DOHH2 (cell line): ENCODE measurements around the gene ATG10.

Experiments
- H3F3A ChIP-seq: fragments of 200-600 bp; sonication (generic), shearing (Covaris generic); 2 replicates; pipeline ENCODE4 v1.6.0; 2016; ENCODE audit warnings: antibody characterized with exemption, mild to moderate bottlenecking; ENCODE audit not compliant: control insufficient read depth, insufficient read depth
- H3K27ac ChIP-seq: fragments of 200-600 bp; sonication (generic); 2 replicates; pipeline ENCODE4 v1.5.1; 2014; ENCODE audit warnings: low read depth, mild to moderate bottlenecking, low read length, moderate library complexity
- H3K27me3 ChIP-seq: fragments of 200-600 bp; sonication (generic); 2 replicates; pipeline ENCODE4 v1.6.1; 2014; ENCODE audit warnings: mild to moderate bottlenecking, low read length, mixed read lengths; ENCODE audit not compliant: control insufficient read depth
- H3K36me3 ChIP-seq: fragments of 200-600 bp; sonication (generic); 2 replicates; pipeline ENCODE4 v1.6.1; 2014; ENCODE audit warnings: mild to moderate bottlenecking, low read length, moderate library complexity, mixed read lengths; ENCODE audit not compliant: control insufficient read depth
- H3K4me1 ChIP-seq: fragments of 200-600 bp; sonication (generic); 2 replicates; pipeline ENCODE4 v1.6.1; 2014; ENCODE audit warnings: mild to moderate bottlenecking, low read length, mixed read lengths; ENCODE audit not compliant: control insufficient read depth
- H3K4me2 ChIP-seq: fragments of 200-600 bp; sonication (generic); 2 replicates; pipeline ENCODE4 v1.6.0; 2014; ENCODE audit warnings: mild to moderate bottlenecking, low read length, moderate library complexity
- H3K4me3 ChIP-seq: fragments of 200-600 bp; sonication (generic); 2 replicates; pipeline ENCODE4 v1.5.1; 2014; ENCODE audit warnings: mild to moderate bottlenecking, low read length, mixed read lengths
- H3K79me2 ChIP-seq: fragments of 200-600 bp; sonication (generic); 2 replicates; pipeline ENCODE4 v1.6.1; 2014; ENCODE audit warnings: mild to moderate bottlenecking, low read length, mixed read lengths; ENCODE audit not compliant: control insufficient read depth
- H3K9me2 ChIP-seq: fragments of 200-600 bp; sonication (generic); replicated peaks from 2 replicates; pipeline ENCODE4 v1.6.1; 2014; ENCODE audit warnings: mild to moderate bottlenecking, low read length, mixed read lengths; ENCODE audit not compliant: control insufficient read depth
- H3K9me3 ChIP-seq: fragments of 200-600 bp; sonication (generic); 2 replicates; pipeline ENCODE4 v1.6.1; 2014; ENCODE audit warnings: antibody characterized with exemption, low read length, mixed read lengths; ENCODE audit not compliant: control insufficient read depth, insufficient read depth
- H4K20me1 ChIP-seq: fragments of 200-600 bp; sonication (generic); 2 replicates; pipeline ENCODE4 v1.6.0; 2014; ENCODE audit warnings: low read depth, mild to moderate bottlenecking, antibody characterized with exemption, low read length, moderate library complexity; ENCODE audit not compliant: control insufficient read depth, insufficient read depth
- CTCF ChIP-seq: fragments of 200-600 bp; sonication (generic); IDR thresholded peaks from one replicate; pipeline ENCODE4 v1.5.1; 2014; ENCODE audit warnings: antibody characterized with exemption, mild to moderate bottlenecking, low read depth, low read length; ENCODE audit not compliant: poor library complexity, severe bottlenecking
- EZH2phosphoT487 ChIP-seq: fragments of 200-600 bp; sonication (generic); IDR thresholded peaks from 2 replicates; pipeline ENCODE4 v1.6.1; 2017; ENCODE audit warnings: borderline replicate concordance, mild to moderate bottlenecking, antibody characterized with exemption, low read length, moderate library complexity, mixed read lengths

ATG10 gene

DNA sequence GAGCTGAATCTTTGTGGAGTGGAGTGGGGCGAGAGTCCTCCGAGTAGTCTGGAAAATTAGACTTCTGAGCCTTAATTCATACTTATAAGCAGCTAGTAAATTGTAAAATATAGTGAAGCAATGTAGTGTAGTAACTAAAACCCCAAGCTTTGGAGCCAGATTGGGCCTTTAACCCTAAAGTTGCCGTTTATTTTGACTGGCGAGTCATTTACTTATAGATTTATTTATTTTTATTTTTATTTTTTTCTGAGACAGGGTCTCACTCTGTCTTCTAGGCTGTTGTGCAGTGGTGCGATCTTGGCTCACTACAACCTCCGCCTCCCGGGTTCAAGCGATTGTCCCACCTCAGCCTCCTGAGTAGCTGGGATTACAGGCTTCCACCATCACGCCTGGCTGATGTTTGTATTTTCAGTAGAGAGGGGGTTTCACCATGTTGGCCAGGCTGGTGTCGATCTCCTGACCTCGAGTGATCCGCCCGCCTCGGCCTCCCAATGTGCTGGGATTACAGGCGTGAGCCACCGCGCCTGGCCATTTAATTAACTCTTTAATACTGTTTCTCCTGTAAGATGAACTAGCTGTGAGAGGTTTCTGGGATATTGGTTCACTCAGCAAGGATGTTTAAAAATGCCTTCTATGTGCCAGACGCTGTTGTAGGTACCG lies 307.0 kb downstream of the ATG10 start:
- Histone ChIP-seq H3K36me3 (peaks cover 43% of the 10 kb centered on the region), H3K4me2 (peak overlapping the region; percentile 64), H3F3A (peaks cover 40% of the 10 kb centered on the region), H3K4me1 (peaks cover 62% of the 10 kb centered on the region), H3K9me2 (no peaks in the 10 kb centered on the region), H3K4me3 (peak overlapping the region; percentile 92), H3K27me3 (no peaks in the 10 kb centered on the region), H3K79me2 (peaks cover 67% of the 10 kb centered on the region), H3K27ac (peak overlapping the region; percentile 67), H3K9me3 (no peaks in the 10 kb centered on the region), H4K20me1 (0 out of 2 replicates have a peak, but pooled peaks cover 4% of the 10 kb centered on the region)
- no peak for TF ChIP-seq CTCF
- TF ChIP-seq EZH2phosphoT487, result no peak

DNA sequence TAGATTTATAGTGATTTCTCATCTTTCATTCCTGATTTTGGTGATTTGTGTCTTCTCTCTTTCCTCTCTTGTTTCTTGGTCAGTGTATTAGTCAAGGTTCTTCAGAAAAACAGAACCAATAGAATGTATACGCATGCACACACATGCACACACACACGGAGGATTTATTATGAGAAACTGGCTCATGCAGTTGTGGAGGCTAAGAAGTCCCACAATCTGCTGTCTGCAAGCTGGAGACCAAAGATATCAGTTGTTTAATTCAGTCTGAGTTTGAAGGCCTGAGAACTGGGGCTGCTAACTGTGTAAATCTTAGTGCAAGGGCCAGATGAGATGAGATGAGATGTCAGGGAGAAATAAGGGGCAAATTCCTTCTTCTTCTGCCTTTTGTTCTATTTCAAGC lies 312.1 kb downstream of the ATG10 start:
- Histone ChIP-seq H3K4me3 (no peak overlapping the region), H3K4me2 (no peak overlapping the region), H3F3A (no peaks in the 10 kb centered on the region), H3K4me1 (peaks cover 30% of the 10 kb centered on the region), H3K9me3 (no peaks in the 10 kb centered on the region), H3K79me2 (peaks cover 37% of the 10 kb centered on the region), H3K27ac (no peak overlapping the region), H4K20me1 (no peaks in the 10 kb centered on the region), H3K27me3 (no peaks in the 10 kb centered on the region), H3K9me2 (no peaks in the 10 kb centered on the region), H3K36me3 (no peaks in the 10 kb centered on the region)
- TF ChIP-seq EZH2phosphoT487, result no peak
- TF ChIP-seq CTCF, result no peak

- H3K27me3 ChIP-seq, result no peaks in the 10 kb centered on the region
- H3K27ac ChIP-seq, result no peak overlapping the region
- peaks cover 17% of the 10 kb centered on the region for H3K4me1 ChIP-seq
- no peaks in the 10 kb centered on the region for H3K36me3 ChIP-seq
- TF ChIP-seq CTCF (no peak), EZH2phosphoT487 (no peak)
- no peak overlapping the region for H3K4me2 ChIP-seq
- H3K9me2 ChIP-seq, result no peaks in the 10 kb centered on the region
- H3K79me2 ChIP-seq, result peaks cover 25% of the 10 kb centered on the region
- H3F3A ChIP-seq, result no peaks in the 10 kb centered on the region
- H4K20me1 ChIP-seq, result no peaks in the 10 kb centered on the region
- H3K4me3 ChIP-seq, result no peak overlapping the region
- no peaks in the 10 kb centered on the region for H3K9me3 ChIP-seq
Measured at GRCh38 chr5:82285206-82285605, 313.4 kb downstream of the ATG10 start.
